Gastroesophageal sphincter (tissue), 3 donors: ENCODE data around the gene ZNF3.

ENCODE experiments used
- CTCF ChIP-seq, 4 experiments: fragments of 200-600 bp in 2 of 4; fragments of 450-650 bp in 2 of 4; sonication (generic) in 1 of 4; IDR thresholded peaks; one replicate each; pipeline ENCODE4 v1.5.1; 2017 to 2019; ENCODE audit warnings: antibody characterized with exemption in 4 of 4, mild to moderate bottlenecking in 2 of 4, moderate library complexity in 2 of 4
- POLR2AphosphoS5 ChIP-seq: sonication (generic); formaldehyde crosslinking; IDR thresholded peaks from one replicate; pipeline ENCODE4 v1.6.1; 2017; ENCODE audit warnings: antibody characterized with exemption

GRCh38 chr7:100057006-100057405 lies 24.5 kb downstream of the ZNF3 start:
- TF ChIP-seq CTCF (IDR thresholded peaks at IDR 0.05) (no peak), POLR2AphosphoS5 (no peak)
